MG63 (cell line): ENCODE results near the gene ARHGAP12. TPM values are rescaled to one million over a fixed set of nuclear protein-coding genes. Genes with fewer than 3 reads are reported as not detected.
"Not testable (repeated sequence)": the region's sequence is repeated elsewhere in the genome, so short reads cannot be mapped to it uniquely, and the experiment has no call there.

ENCODE experiments used
- DNase-seq: peaks from one replicate; pipeline ENCODE4 v3.0.0-alpha.2; 2020
- H3K27me3 ChIP-seq: fragments of 250-450 bp; sonication (Bioruptor Pico); 2 replicates; pipeline ENCODE4 v1.5.1; 2020; ENCODE audit warnings: mild to moderate bottlenecking, moderate library complexity
- H3K36me3 ChIP-seq: fragments of 250-450 bp; sonication (Bioruptor Pico); 2 replicates; pipeline ENCODE4 v1.5.1; 2020; ENCODE audit warnings: mild to moderate bottlenecking, moderate library complexity
- H3K4me3 ChIP-seq: fragments of 250-450 bp; sonication (Bioruptor Pico); 2 replicates; pipeline ENCODE4 v1.5.1; 2020; ENCODE audit warnings: mild to moderate bottlenecking, moderate library complexity
- H3K9me3 ChIP-seq: fragments of 250-450 bp; sonication (Bioruptor Pico); 2 replicates; pipeline ENCODE4 v1.5.1; 2020; ENCODE audit warnings: mild to moderate bottlenecking, moderate library complexity
- total RNA-seq: library from RNA; depleted of rRNA; stranded (reverse); fragments of >200 nt; shearing (Covaris generic); gene quantifications from 2 replicates; pipeline ENCODE4 v1.2.3, GENCODE V29; 2014; ENCODE audit warnings: low replicate concordance

ARHGAP12 gene
- total RNA-seq, 1 experiment from 2014 or later = 18.0 TPM

GRCh38 chr10:31912898-31913850 is 15.5 kb downstream of the ARHGAP12 start:
- H3K27me3 ChIP-seq = no peaks in the 10 kb centered on the region
- H3K4me3 ChIP-seq = no peak overlapping the region
- DNase-seq = no peak
- no peaks in the 10 kb centered on the region; the same call in 1 of the 2 replicates for H3K36me3 ChIP-seq
- no peaks in the 10 kb centered on the region for H3K9me3 ChIP-seq

- no peaks in the 10 kb centered on the region for H3K27me3 ChIP-seq
- no peaks in the 10 kb centered on the region; the same call in none of the 2 replicates for H3K36me3 ChIP-seq
- no peaks in the 10 kb centered on the region for H3K9me3 ChIP-seq
- no peak overlapping the region for H3K4me3 ChIP-seq
- DNase-seq = no peak
Observed at GRCh38 chr10:31912289-31912688, 16.3 kb downstream of the ARHGAP12 start.

GRCh38 chr10:31910016-31910415 is 18.6 kb downstream of the ARHGAP12 start:
- peaks cover 7% of the 10 kb centered on the region for H3K36me3 ChIP-seq
- DNase-seq = no peak
- no peak overlapping the region for H3K4me3 ChIP-seq

GRCh38 chr10:31908157-31908556 is 20.5 kb downstream of the ARHGAP12 start:
- no peak for DNase-seq
- Histone ChIP-seq H3K36me3 (peaks cover 15% of the 10 kb centered on the region), H3K9me3 (no peaks in the 10 kb centered on the region), H3K27me3 (no peaks in the 10 kb centered on the region), H3K4me3 (no peak overlapping the region)

More at GRCh38 chr10:31910016-31910415, 18.6 kb downstream of the ARHGAP12 start:
- H3K27me3 ChIP-seq = no peaks in the 10 kb centered on the region
- H3K9me3 ChIP-seq = no peaks in the 10 kb centered on the region

- no peak for DNase-seq
- no peak overlapping the region for H3K4me3 ChIP-seq
- H3K36me3 ChIP-seq = peaks cover 22% of the 10 kb centered on the region
- H3K27me3 ChIP-seq = no peaks in the 10 kb centered on the region
- H3K9me3 ChIP-seq = 0 out of 2 replicates have a peak, but pooled peaks cover 4% of the 10 kb centered on the region
Observed at GRCh38 chr10:31906039-31906438, 22.6 kb downstream of the ARHGAP12 start.

- no peak overlapping the region for H3K4me3 ChIP-seq
- 0 out of 2 replicates have a peak, but pooled peaks cover 4% of the 10 kb centered on the region for H3K9me3 ChIP-seq
- peaks cover 23% of the 10 kb centered on the region for H3K36me3 ChIP-seq
- DNase-seq = no peak
- no peaks in the 10 kb centered on the region for H3K27me3 ChIP-seq
Observed at GRCh38 chr10:31905586-31905985, 23.0 kb downstream of the ARHGAP12 start.

GRCh38 chr10:31902625-31903024 is 26.0 kb downstream of the ARHGAP12 start:
- no peak overlapping the region for H3K4me3 ChIP-seq
- DNase-seq = no peak
- 0 out of 2 replicates have a peak, but pooled peaks cover 4% of the 10 kb centered on the region for H3K9me3 ChIP-seq
- H3K36me3 ChIP-seq = peaks cover 30% of the 10 kb centered on the region
- H3K27me3 ChIP-seq = no peaks in the 10 kb centered on the region

- no peak overlapping the region for H3K4me3 ChIP-seq
- no peak for DNase-seq
- H3K27me3 ChIP-seq = no peaks in the 10 kb centered on the region
- 0 out of 2 replicates have a peak, but pooled peaks cover 4% of the 10 kb centered on the region for H3K9me3 ChIP-seq
- H3K36me3 ChIP-seq = peaks cover 14% of the 10 kb centered on the region
Observed at GRCh38 chr10:31897506-31897905, 31.1 kb downstream of the ARHGAP12 start.

- Histone ChIP-seq H3K36me3 (peaks cover 14% of the 10 kb centered on the region), H3K4me3 (no peak overlapping the region), H3K9me3 (0 out of 2 replicates have a peak, but pooled peaks cover 4% of the 10 kb centered on the region), H3K27me3 (no peaks in the 10 kb centered on the region)
- no peak for DNase-seq
Observed at GRCh38 chr10:31896968-31897384, 31.7 kb downstream of the ARHGAP12 start.

GRCh38 chr10:31895722-31896121 is 32.9 kb downstream of the ARHGAP12 start:
- not testable (repeated sequence) for H3K4me3 ChIP-seq

GRCh38 chr10:31888442-31888841 is 40.2 kb downstream of the ARHGAP12 start:
- Histone ChIP-seq H3K36me3 (peaks cover 4% of the 10 kb centered on the region), H3K4me3 (no peak overlapping the region), H3K27me3 (no peaks in the 10 kb centered on the region), H3K9me3 (no peaks in the 10 kb centered on the region)
- no peak for DNase-seq

More at GRCh38 chr10:31895722-31896121, 32.9 kb downstream of the ARHGAP12 start:
- peaks cover 14% of the 10 kb centered on the region for H3K36me3 ChIP-seq
- H3K27me3 ChIP-seq, H3K9me3 ChIP-seq, DNase-seq: not testable (repeated sequence)

GRCh38 chr10:31887850-31888249 is 40.8 kb downstream of the ARHGAP12 start:
- Histone ChIP-seq H3K4me3 (no peak overlapping the region), H3K27me3 (no peaks in the 10 kb centered on the region), H3K9me3 (no peaks in the 10 kb centered on the region), H3K36me3 (peaks cover 4% of the 10 kb centered on the region)
- DNase-seq = no peak

GRCh38 chr10:31886885-31887284 is 41.7 kb downstream of the ARHGAP12 start:
- Histone ChIP-seq H3K4me3 (no peak overlapping the region), H3K36me3 (peaks cover 4% of the 10 kb centered on the region), H3K9me3 (no peaks in the 10 kb centered on the region), H3K27me3 (no peaks in the 10 kb centered on the region)
- no peak for DNase-seq

- H3K9me3 ChIP-seq = no peaks in the 10 kb centered on the region
- peaks cover 4% of the 10 kb centered on the region for H3K36me3 ChIP-seq
Observed at GRCh38 chr10:31885971-31886370, 42.7 kb downstream of the ARHGAP12 start.

GRCh38 chr10:31884386-31884785 is 44.2 kb downstream of the ARHGAP12 start:
- no peak for DNase-seq
- Histone ChIP-seq H3K9me3 (no peaks in the 10 kb centered on the region), H3K4me3 (no peak overlapping the region), H3K36me3 (peaks cover 4% of the 10 kb centered on the region), H3K27me3 (no peaks in the 10 kb centered on the region)

More at GRCh38 chr10:31885971-31886370, 42.7 kb downstream of the ARHGAP12 start:
- no peak for DNase-seq
- Histone ChIP-seq H3K27me3 (no peaks in the 10 kb centered on the region), H3K4me3 (no peak overlapping the region)

GRCh38 chr10:31883397-31883796 is 45.2 kb downstream of the ARHGAP12 start:
- DNase-seq = no peak
- Histone ChIP-seq H3K9me3 (no peaks in the 10 kb centered on the region), H3K27me3 (no peaks in the 10 kb centered on the region), H3K36me3 (peaks cover 4% of the 10 kb centered on the region), H3K4me3 (no peak overlapping the region)

GRCh38 chr10:31878486-31878885 is 50.1 kb downstream of the ARHGAP12 start:
- Histone ChIP-seq H3K36me3 (no peaks in the 10 kb centered on the region; the same call in 1 of the 2 replicates), H3K9me3 (no peaks in the 10 kb centered on the region), H3K27me3 (no peaks in the 10 kb centered on the region), H3K4me3 (no peak overlapping the region)
- no peak for DNase-seq
